GM13976 (cell line): ENCODE data around the gene KIF22.

Source experiments
- DNase-seq: peaks from one replicate; pipeline ENCODE4 v3.0.0; 2012; ENCODE audit warnings: low spot score
- CTCF ChIP-seq: IDR thresholded peaks from 2 replicates; pipeline ENCODE4 v1.5.1; 2012; ENCODE audit warnings: borderline replicate concordance, mild to moderate bottlenecking; ENCODE audit not compliant: insufficient read depth; ENCODE audit errors: extremely low read depth, missing control alignments, control extremely low read depth
- in situ Hi-C: fragments of 300-500 bp; cut with MboI; formaldehyde crosslinking; loops from one replicate; pipeline ENCODE4 v1.12.0; 2022; ENCODE audit warnings: low sequenced_read_pairs, mixed read lengths, inconsistent platforms; ENCODE audit not compliant: unreplicated experiment

Gene KIF22

DNA sequence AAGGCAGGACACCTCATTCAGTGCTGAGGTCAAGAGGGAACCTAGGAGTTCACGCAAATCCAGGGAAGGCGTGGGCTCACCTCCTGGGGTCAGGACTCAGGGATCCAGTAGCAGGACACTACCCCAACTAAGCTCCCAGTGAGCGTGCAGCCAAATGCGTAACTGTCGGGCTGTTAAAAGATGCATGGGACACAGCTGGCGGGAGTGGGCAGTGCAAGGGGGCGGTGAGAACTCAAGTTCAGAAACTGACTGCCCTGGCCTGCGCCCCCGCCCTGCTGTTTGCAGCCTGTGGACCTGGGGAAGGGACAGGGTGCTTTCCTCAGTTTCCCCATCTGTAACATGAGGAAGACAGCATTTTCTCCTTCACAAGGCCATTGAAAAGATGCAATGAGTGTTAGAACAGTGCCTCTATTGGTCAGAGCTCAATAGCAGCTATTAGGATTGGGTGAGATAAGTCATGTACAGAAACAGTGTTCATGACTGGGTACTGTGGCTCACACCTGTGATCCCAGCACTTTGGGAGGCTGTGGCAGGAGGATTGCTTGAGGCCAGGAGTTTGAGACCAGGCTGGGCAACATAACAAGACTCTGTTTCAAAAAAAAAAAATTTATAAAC lies 52.3 kb downstream of the KIF22 start:
- no peak for TF ChIP-seq CTCF
- DNase-seq: no peak
- in situ Hi-C loops: no loop called here

DNA sequence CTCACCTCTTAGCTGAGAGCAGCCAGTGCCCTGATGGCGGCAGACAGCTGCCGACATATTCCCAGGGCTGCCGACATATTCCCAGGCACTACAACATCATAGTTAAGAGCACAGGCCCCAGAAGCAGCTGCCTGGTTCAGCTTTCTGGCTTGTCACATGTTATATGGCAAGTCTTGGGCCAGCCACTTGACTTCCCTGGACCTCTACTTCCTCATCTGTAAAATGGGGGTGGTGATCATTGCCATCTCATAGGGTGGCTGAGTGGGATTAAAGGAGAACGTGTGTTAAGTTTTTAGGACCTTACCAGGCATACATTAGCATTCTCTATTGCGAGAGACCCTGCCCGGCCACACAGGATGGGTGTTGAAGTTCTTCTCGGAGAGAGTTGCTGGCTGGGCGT lies 53.4 kb downstream of the KIF22 start:
- in situ Hi-C loops: no loop called here
- TF ChIP-seq CTCF: no peak

GRCh38 chr16:29844575-29845331 lies 54.2 kb downstream of the KIF22 start:
- no peak for TF ChIP-seq CTCF
- in situ Hi-C loops: no loop called here

More for the DNA sequence above, 53.4 kb downstream of the KIF22 start:
- no peak for DNase-seq

GRCh38 chr16:29845656-29846055 lies 55.1 kb downstream of the KIF22 start:
- in situ Hi-C loops: no loop called here
- no peak for TF ChIP-seq CTCF
- no peak for DNase-seq

More at GRCh38 chr16:29844575-29845331, 54.2 kb downstream of the KIF22 start:
- DNase-seq: no peak

- peak; percentile 88 for DNase-seq
- in situ Hi-C loops: no loop called here
- peak; percentile 85 for TF ChIP-seq CTCF
Observed at GRCh38 chr16:29848420-29849297, 58.1 kb downstream of the KIF22 start.

DNA sequence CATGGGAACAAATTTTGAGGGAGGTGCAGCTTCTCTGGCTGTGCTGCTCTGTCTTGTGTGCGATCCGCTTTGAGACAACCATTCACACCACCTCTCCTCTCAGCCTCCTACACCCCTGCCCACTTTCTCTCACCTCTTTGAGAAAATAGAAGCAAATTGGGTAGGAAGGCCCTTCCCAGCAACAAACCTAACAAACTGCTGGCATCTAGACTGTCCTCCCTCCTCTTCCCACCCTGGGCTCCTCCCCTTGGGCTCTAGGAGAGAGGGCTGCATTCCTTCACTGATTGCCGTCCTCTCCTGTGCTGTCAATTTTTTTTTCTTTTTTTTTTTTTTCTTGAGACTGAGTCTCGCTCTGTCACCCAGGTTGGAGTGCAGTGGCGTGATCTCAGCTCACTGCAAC lies 59.0 kb downstream of the KIF22 start:
- no peak for DNase-seq
- TF ChIP-seq CTCF: no peak
- in situ Hi-C loops: no loop called here
